ENCODE measurements around the gene ABCA12.

ABCA12 gene

GRCh38 chr2:215107216-215108056 is 31.0 kb downstream of the ABCA12 start:
- TF ChIP-seq POLR2AphosphoS5 (IDR thresholded peaks at IDR 0.05; ENCODE audit: low read depth) = no peak
- no peak for TF ChIP-seq SPI1 (IDR thresholded peaks at IDR 0.05; ENCODE audit: borderline replicate concordance, low read depth)
- TF ChIP-seq GABPA (IDR thresholded peaks at IDR 0.05; ENCODE audit: low read depth) = no peak
- TF ChIP-seq, protein P1, sequence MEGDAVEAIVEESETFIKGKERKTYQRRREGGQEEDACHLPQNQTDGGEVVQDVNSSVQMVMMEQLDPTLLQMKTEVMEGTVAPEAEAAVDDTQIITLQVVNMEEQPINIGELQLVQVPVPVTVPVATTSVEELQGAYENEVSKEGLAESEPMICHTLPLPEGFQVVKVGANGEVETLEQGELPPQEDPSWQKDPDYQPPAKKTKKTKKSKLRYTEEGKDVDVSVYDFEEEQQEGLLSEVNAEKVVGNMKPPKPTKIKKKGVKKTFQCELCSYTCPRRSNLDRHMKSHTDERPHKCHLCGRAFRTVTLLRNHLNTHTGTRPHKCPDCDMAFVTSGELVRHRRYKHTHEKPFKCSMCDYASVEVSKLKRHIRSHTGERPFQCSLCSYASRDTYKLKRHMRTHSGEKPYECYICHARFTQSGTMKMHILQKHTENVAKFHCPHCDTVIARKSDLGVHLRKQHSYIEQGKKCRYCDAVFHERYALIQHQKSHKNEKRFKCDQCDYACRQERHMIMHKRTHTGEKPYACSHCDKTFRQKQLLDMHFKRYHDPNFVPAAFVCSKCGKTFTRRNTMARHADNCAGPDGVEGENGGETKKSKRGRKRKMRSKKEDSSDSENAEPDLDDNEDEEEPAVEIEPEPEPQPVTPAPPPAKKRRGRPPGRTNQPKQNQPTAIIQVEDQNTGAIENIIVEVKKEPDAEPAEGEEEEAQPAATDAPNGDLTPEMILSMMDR (IDR thresholded peaks at IDR 0.05; ENCODE audit: insufficient read depth, low read length) = no peak
- TF ChIP-seq, protein P2, sequence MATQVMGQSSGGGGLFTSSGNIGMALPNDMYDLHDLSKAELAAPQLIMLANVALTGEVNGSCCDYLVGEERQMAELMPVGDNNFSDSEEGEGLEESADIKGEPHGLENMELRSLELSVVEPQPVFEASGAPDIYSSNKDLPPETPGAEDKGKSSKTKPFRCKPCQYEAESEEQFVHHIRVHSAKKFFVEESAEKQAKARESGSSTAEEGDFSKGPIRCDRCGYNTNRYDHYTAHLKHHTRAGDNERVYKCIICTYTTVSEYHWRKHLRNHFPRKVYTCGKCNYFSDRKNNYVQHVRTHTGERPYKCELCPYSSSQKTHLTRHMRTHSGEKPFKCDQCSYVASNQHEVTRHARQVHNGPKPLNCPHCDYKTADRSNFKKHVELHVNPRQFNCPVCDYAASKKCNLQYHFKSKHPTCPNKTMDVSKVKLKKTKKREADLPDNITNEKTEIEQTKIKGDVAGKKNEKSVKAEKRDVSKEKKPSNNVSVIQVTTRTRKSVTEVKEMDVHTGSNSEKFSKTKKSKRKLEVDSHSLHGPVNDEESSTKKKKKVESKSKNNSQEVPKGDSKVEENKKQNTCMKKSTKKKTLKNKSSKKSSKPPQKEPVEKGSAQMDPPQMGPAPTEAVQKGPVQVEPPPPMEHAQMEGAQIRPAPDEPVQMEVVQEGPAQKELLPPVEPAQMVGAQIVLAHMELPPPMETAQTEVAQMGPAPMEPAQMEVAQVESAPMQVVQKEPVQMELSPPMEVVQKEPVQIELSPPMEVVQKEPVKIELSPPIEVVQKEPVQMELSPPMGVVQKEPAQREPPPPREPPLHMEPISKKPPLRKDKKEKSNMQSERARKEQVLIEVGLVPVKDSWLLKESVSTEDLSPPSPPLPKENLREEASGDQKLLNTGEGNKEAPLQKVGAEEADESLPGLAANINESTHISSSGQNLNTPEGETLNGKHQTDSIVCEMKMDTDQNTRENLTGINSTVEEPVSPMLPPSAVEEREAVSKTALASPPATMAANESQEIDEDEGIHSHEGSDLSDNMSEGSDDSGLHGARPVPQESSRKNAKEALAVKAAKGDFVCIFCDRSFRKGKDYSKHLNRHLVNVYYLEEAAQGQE (IDR thresholded peaks at IDR 0.05; ENCODE audit: insufficient replicate concordance, low read depth) = no peak
- Histone ChIP-seq H3K4me3 (replicated peaks; ENCODE audit: insufficient read depth, low read length) (no peak overlapping the region), H3K27me3 (ENCODE audit: insufficient read depth, poor library complexity, severe bottlenecking) (no peaks in the 10 kb centered on the region), H3K27ac (replicated peaks) (no peak overlapping the region)
- DNase-seq (ENCODE audit: low read depth in 1 of 2, low spot score in 1 of 2) = no peak

- Histone ChIP-seq H3K27ac (replicated peaks) (no peak overlapping the region), H3K4me3 (replicated peaks; ENCODE audit: insufficient read depth, low read length) (no peak overlapping the region), H3K27me3 (ENCODE audit: insufficient read depth, poor library complexity, severe bottlenecking) (no peaks in the 10 kb centered on the region)
- TF ChIP-seq, protein P1 (IDR thresholded peaks at IDR 0.05; ENCODE audit: insufficient read depth, low read length) = no peak
- TF ChIP-seq, protein P2 (IDR thresholded peaks at IDR 0.05; ENCODE audit: insufficient replicate concordance, low read depth) = no peak
- TF ChIP-seq POLR2AphosphoS5 (IDR thresholded peaks at IDR 0.05; ENCODE audit: low read depth) = no peak
- no peak for TF ChIP-seq SPI1 (IDR thresholded peaks at IDR 0.05; ENCODE audit: borderline replicate concordance, low read depth)
- no peak for TF ChIP-seq GABPA (IDR thresholded peaks at IDR 0.05; ENCODE audit: low read depth)
- no peak for DNase-seq (ENCODE audit: low read depth in 1 of 2, low spot score in 1 of 2)
Measured at GRCh38 chr2:215105607-215106354, 32.6 kb downstream of the ABCA12 start.

GRCh38 chr2:215104226-215104625 is 34.2 kb downstream of the ABCA12 start:
- TF ChIP-seq POLR2AphosphoS5 (IDR thresholded peaks at IDR 0.05; ENCODE audit: low read depth) = no peak
- no peak for TF ChIP-seq SPI1 (IDR thresholded peaks at IDR 0.05; ENCODE audit: borderline replicate concordance, low read depth)
- TF ChIP-seq GABPA (IDR thresholded peaks at IDR 0.05; ENCODE audit: low read depth) = no peak
- Histone ChIP-seq H3K4me3 (replicated peaks; ENCODE audit: insufficient read depth, low read length) (no peak overlapping the region), H3K27me3 (ENCODE audit: insufficient read depth, poor library complexity, severe bottlenecking) (no peaks in the 10 kb centered on the region), H3K27ac (replicated peaks) (no peak overlapping the region)
- DNase-seq (ENCODE audit: low read depth in 1 of 2, low spot score in 1 of 2) = no peak

GRCh38 chr2:215098875-215099274 is 39.6 kb downstream of the ABCA12 start:
- Histone ChIP-seq H3K27me3 (ENCODE audit: insufficient read depth, poor library complexity, severe bottlenecking) (no peaks in the 10 kb centered on the region), H3K4me3 (replicated peaks; ENCODE audit: insufficient read depth, low read length) (no peak overlapping the region), H3K27ac (replicated peaks) (no peak overlapping the region)
- no peak for DNase-seq (ENCODE audit: low read depth in 1 of 2, low spot score in 1 of 2)
- no peak for TF ChIP-seq SPI1 (IDR thresholded peaks at IDR 0.05; ENCODE audit: borderline replicate concordance, low read depth)
- TF ChIP-seq, protein P2 (IDR thresholded peaks at IDR 0.05; ENCODE audit: insufficient replicate concordance, low read depth) = no peak
- TF ChIP-seq GABPA (IDR thresholded peaks at IDR 0.05; ENCODE audit: low read depth) = no peak
- no peak for TF ChIP-seq POLR2AphosphoS5 (IDR thresholded peaks at IDR 0.05; ENCODE audit: low read depth)
- TF ChIP-seq, protein P1 (IDR thresholded peaks at IDR 0.05; ENCODE audit: insufficient read depth, low read length) = no peak
